PFSK-1 (cell line): ENCODE measurements around the gene CUEDC2.

ENCODE experiments used
- FOXP2 ChIP-seq: optimal IDR thresholded peaks from 2 replicates; pipeline ENCODE3; 2011; ENCODE audit warnings: borderline replicate concordance, control low read depth, inconsistent platforms; ENCODE audit not compliant: insufficient read depth; ENCODE audit errors: extremely low read length, extremely low read depth
- POLR2AphosphoS5 ChIP-seq: IDR thresholded peaks from 2 replicates; pipeline ENCODE4 v1.6.1; 2012; ENCODE audit warnings: low read depth, mild to moderate bottlenecking, control low read depth, low read length, moderate library complexity
- REST ChIP-seq, 2 experiments: IDR thresholded peaks; 2 replicates each; pipeline versions ENCODE4 v1.6.1 to v1.8.0; 2011 to 2012; ENCODE audit warnings: low read depth in 2 of 2, low read length in 2 of 2, control low read depth in 1 of 2, inconsistent platforms in 1 of 2, mild to moderate bottlenecking in 1 of 2, moderate library complexity in 1 of 2; ENCODE audit not compliant: insufficient read depth in 1 of 2
- SIN3A ChIP-seq: IDR thresholded peaks from 2 replicates; pipeline ENCODE4 v1.6.1; 2012; ENCODE audit warnings: mild to moderate bottlenecking, low read length, moderate library complexity, borderline replicate concordance; ENCODE audit not compliant: insufficient read depth
- TAF1 ChIP-seq: IDR thresholded peaks from 2 replicates; pipeline ENCODE4 v1.6.1; 2012; ENCODE audit warnings: low read length, control low read depth, borderline replicate concordance; ENCODE audit not compliant: insufficient read depth

CUEDC2 gene

GRCh38 chr10:102467971-102468438 is 35.6 kb upstream of the CUEDC2 start:
- TF ChIP-seq TAF1 = no peak
- TF ChIP-seq POLR2AphosphoS5 = no peak
- no peak for TF ChIP-seq SIN3A
- TF ChIP-seq FOXP2 = no peak
- TF ChIP-seq REST (IDR thresholded peaks at IDR 0.05; ENCODE audit: insufficient read depth in 1 of 2, low read depth in 2 of 2, low read length in 2 of 2) = no peak

DNA sequence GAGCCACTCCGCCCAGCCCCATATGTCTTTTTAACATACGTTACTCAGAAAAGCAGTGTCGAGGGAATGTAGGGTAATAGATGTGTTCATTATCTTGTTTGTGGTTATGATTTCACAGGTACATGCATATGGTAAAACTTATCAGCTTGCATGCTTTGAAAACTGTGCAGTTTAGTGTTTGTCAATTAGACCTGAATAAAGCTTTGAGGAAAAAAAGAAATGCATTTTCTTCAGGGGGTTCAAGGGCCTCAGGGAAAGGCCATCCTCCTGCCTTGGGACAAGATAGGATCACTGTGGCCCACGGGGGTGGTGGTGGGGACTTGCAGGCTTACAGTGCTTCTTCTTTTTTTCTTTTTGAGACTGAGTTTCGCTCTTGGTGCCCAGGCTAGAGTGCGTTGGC is 34.9 kb upstream of the CUEDC2 start:
- no peak for TF ChIP-seq SIN3A
- TF ChIP-seq TAF1 = no peak
- no peak for TF ChIP-seq POLR2AphosphoS5
- no peak for TF ChIP-seq FOXP2
- no peak for TF ChIP-seq REST (IDR thresholded peaks at IDR 0.05; ENCODE audit: insufficient read depth in 1 of 2, low read depth in 2 of 2, low read length in 2 of 2)

DNA sequence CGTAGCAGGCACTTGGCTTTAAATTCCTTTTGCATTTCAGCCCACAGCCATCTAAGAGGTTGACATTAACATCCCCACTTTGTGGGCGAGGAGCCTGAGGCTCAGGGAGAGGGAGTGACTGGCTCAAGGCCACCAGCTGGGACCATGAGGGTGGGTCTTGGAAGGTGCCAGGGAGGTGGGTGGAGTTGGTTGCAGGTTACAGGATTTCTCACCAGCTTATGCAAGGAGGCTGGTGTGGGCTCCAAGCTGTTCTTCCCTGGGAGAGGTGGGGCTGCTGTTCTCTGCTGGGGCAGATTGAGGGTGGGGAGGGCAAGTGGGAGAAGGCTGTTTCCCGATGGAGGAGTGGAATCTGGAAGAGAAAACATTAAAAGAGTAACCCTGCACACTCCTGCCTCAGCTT is 33.1 kb upstream of the CUEDC2 start:
- TF ChIP-seq FOXP2 = no peak
- no peak for TF ChIP-seq TAF1
- no peak for TF ChIP-seq SIN3A
- TF ChIP-seq REST (IDR thresholded peaks at IDR 0.05; ENCODE audit: insufficient read depth in 1 of 2, low read depth in 2 of 2, low read length in 2 of 2) = no peak
- no peak for TF ChIP-seq POLR2AphosphoS5

GRCh38 chr10:102463983-102464382 is 31.6 kb upstream of the CUEDC2 start:
- no peak for TF ChIP-seq FOXP2
- no peak for TF ChIP-seq TAF1
- TF ChIP-seq REST (IDR thresholded peaks at IDR 0.05; ENCODE audit: insufficient read depth in 1 of 2, low read depth in 2 of 2, low read length in 2 of 2) = no peak
- no peak for TF ChIP-seq SIN3A

DNA sequence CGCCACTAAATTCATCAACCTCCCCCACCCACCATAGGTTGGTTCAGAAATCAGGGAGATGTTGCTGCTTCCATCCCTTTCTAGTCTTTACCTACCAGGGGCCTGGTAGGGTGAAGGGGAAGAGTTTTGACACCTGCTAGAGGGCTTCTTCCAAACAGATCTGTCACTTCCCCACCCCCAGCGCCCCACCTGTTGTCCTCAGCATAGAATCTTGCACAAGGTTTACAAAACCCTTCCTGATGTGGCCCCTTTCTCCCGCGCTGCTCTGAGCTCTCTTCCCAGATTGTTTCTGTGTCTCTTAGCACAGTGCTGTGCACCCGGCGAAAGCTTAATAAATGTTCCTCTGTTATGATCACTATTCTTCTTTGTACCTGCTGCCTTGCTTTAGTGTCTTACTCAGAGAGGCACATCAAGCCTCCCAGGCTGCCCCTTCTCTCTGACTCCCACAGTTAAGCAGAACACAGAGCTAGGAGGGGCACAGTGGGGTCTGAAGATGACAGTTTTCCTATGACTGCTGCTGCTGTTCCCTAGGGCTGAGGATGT is 30.2 kb upstream of the CUEDC2 start:
- TF ChIP-seq TAF1 = no peak
- TF ChIP-seq SIN3A = no peak
- TF ChIP-seq FOXP2 = no peak
- no peak for TF ChIP-seq REST (IDR thresholded peaks at IDR 0.05; ENCODE audit: insufficient read depth in 1 of 2, low read depth in 2 of 2, low read length in 2 of 2)
- TF ChIP-seq POLR2AphosphoS5 = no peak
